GM10266 (cell line): ENCODE measurements around the gene WASF3.

Experiments used
- DNase-seq: peaks from one replicate; pipeline ENCODE4 v3.0.0; 2012; ENCODE audit errors: extremely low spot score
- TF ChIP-seq, protein P1 (sequence below): IDR thresholded peaks from 2 replicates; pipeline ENCODE4 v1.5.1; 2012; ENCODE audit warnings: mild to moderate bottlenecking, low read depth; ENCODE audit not compliant: control insufficient read depth, insufficient read depth; ENCODE audit errors: missing control alignments

WASF3 gene

DNA sequence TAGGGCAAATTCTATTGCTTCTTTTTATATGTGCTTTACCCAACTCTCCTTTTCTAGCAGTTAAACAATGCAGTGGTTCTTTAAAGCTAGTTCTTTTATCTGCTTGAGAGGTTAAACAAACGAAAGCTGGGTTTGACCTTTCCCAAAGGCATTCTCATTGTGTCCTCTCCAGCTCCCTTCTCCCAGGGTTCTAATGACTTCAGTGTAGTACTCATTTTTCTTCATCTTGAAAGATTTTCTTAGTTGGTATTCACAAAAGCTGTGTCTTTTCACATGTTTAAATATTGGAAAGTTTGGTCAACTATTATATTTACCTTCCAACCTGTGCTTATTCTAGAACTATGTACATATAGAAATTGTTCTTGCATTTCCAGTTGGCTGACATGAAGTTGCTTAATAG, 1.5 kb downstream of the WASF3 start:
- TF ChIP-seq, protein P1, sequence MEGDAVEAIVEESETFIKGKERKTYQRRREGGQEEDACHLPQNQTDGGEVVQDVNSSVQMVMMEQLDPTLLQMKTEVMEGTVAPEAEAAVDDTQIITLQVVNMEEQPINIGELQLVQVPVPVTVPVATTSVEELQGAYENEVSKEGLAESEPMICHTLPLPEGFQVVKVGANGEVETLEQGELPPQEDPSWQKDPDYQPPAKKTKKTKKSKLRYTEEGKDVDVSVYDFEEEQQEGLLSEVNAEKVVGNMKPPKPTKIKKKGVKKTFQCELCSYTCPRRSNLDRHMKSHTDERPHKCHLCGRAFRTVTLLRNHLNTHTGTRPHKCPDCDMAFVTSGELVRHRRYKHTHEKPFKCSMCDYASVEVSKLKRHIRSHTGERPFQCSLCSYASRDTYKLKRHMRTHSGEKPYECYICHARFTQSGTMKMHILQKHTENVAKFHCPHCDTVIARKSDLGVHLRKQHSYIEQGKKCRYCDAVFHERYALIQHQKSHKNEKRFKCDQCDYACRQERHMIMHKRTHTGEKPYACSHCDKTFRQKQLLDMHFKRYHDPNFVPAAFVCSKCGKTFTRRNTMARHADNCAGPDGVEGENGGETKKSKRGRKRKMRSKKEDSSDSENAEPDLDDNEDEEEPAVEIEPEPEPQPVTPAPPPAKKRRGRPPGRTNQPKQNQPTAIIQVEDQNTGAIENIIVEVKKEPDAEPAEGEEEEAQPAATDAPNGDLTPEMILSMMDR = no peak
- no peak for DNase-seq

DNA sequence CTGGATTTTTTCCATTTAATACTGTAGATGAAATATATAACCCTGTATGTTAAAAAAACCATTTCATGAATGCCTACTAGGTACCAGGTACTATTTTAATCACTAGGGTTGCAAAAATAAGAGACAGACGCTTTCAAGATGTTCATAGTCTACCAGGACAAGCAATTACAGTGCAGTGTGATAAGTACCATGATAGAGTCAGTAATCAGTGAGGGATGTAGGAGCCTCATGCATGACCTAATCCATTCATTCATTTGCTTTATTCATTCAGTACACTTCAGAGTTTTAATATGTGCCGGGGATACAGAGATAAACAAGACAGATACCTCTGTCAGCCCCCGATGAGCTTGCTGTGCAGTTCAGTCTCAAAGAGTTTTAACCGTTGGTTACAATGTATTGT, 3.0 kb downstream of the WASF3 start:
- TF ChIP-seq, protein P1 = no peak
- no peak for DNase-seq

DNA sequence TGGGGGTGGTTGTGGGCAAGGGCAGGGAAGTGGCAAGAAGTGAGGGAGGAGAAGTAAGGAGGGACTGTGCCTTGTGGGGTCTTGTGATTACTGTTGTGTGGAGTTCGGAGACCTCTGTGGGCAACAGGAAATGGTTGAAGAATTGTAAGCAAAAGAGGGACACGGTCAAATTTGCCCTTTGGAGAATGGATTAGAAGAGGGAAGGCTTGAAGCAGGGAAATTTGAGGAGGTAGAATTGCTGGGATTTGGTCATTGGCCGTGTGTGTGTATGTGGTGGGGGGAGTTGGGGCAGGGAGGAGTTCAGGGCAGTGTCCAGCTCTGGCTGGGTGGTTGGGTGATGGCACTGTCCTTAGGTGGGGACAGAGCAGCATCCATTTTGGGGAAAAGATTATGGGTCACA, 3.6 kb downstream of the WASF3 start:
- TF ChIP-seq, protein P1 = no peak
- DNase-seq = no peak

DNA sequence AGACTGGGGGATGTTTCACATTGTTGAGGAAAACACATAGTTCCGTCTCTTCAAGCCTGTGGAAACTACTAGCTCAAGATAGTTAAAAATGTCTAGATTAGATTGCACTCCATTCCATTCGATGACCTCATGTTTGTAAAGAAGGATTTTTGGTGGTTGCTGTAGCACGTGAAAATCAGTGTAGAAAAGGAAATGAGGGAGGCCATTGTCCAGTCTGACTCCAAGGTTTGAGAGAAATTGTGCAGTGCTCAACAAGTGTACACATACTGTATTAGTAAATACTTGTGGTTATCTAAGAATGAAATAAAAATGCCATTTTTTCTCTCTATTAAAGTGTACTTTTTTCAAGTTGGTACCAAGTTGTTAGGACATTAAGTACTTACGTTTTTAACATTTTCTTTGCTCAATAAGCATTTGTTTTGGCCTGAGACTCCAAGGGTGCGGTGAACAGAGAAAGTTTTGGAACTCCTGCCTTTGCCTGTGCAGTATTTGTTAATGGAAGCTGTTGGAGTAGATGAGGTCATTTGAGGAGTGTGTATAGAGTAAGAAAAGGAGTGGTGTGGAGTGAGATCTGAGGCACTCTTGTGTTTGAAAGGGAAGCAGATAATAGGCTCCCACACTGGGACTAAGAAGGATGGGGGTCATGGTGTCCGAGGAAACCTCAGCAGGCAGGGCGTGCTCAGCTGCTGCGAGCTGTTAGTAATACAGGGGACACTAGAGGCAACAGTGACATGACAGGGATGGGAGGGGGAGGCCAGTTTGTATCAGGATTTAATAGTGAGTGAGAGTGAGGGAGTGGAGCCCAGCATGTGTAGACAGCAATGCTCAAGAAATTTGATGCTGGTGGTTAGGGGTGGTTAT, 4.4 kb downstream of the WASF3 start:
- TF ChIP-seq, protein P1 = no peak
- no peak for DNase-seq

- TF ChIP-seq, protein P1 = no peak
These were observed 5.0 kb downstream of the WASF3 start for GRCh38 chr13:26562512-26562890.

DNA sequence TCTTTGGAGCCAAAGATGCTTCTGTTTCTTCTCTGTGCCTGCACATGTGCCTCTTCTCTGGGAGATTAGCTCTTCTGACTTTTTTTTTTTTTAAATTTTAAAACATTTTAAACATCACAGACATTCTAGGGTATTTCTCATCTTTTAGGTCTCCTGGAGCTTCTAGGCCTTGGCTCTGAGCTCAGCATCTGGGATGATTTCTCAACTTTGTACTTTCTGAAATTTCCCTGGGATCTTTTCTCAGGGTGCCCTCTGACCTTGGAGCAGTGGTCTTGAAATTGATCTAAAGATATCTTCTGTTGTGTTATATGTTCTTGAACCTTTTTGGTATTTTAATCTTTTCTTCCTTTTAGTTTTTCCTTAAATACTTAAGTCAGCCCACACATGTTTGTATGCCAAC, 6.2 kb downstream of the WASF3 start:
- TF ChIP-seq, protein P1 = no peak
- no peak for DNase-seq

More at GRCh38 chr13:26562512-26562890, 5.0 kb downstream of the WASF3 start:
- no peak for DNase-seq

DNA sequence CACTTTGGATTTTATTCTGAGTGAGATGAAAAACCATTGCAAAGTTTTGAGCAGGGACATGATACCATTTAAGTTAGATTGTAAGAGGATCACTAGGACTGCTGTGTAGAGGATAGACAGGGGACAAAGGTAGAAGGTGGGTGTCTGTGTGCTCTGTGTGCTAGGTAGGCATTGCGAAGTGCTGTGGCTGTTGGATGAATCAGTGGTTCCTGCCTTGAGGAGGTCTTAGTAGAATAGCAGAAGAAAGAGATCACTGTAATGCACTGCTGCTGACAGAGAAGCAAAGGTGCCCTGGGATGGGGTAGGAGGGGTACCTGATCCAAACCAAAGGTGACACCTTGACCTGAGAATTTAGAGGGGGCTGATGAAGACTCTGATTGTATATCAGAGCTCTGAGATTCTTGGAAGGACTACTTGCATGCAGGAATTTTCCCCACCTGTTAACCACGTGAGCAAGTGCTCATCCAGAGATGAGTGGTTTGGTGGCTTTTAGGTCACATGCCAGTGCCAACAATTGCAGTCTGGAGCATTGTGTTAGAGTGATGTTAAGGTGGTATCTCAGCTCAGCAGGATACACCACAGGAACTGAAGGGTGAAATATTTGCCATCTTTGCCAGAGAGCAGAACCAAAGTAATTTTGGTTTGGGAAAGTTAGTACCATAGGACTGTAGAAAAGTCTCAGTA, 10.8 kb downstream of the WASF3 start:
- TF ChIP-seq, protein P1 = no peak
- DNase-seq = no peak
